ENCODE results near the gene ZNF480. TPM values are rescaled to one million over a fixed set of nuclear protein-coding genes. Genes with fewer than 3 reads are reported as not detected.

ZNF480 gene
- total RNA-seq, 2 donors from 2014 or later: 2.5 to 9.6 TPM

Other genes with a start within 250 kb of the ZNF480 start
- 10 to 100 TPM; 14.7 to 32.8 TPM for gene ZNF432, start 248.3 kb upstream of the ZNF480 start, total RNA-seq
- gene ZNF841, start 201.4 kb upstream of the ZNF480 start, total RNA-seq: 10 to 100 TPM; 17.8 to 29.1 TPM
- gene ZNF616, start 157.2 kb upstream of the ZNF480 start, total RNA-seq: 10 to 100 TPM in 1 of 2 donors, 1 to 10 TPM in 1; 5.4 to 11.6 TPM
- gene ZNF836, start 125.5 kb upstream of the ZNF480 start, total RNA-seq: 10 to 100 TPM in 1 of 2 donors, 1 to 10 TPM in 1; 8.8 to 15.1 TPM
- 100 to 1,000 TPM; 165 to 201 TPM for gene PPP2R1A, start 107.1 kb upstream of the ZNF480 start, total RNA-seq
- gene ZNF766, start 27.6 kb upstream of the ZNF480 start, total RNA-seq: 10 to 100 TPM; 18.4 to 31.4 TPM
- gene ZNF610, start 39.1 kb downstream of the ZNF480 start, total RNA-seq: 1 to 10 TPM in 1 of 2 donors, under 1 TPM in 1; 0.17 to 3.8 TPM
- 1 to 10 TPM; 5.7 to 10.0 TPM for gene ZNF880, start 72.8 kb downstream of the ZNF480 start, total RNA-seq
- 10 to 100 TPM in 1 of 2 donors, 1 to 10 TPM in 1; 4.9 to 11.7 TPM for gene ZNF528, start 100.7 kb downstream of the ZNF480 start, total RNA-seq
- gene ZNF534, start 132.0 kb downstream of the ZNF480 start, total RNA-seq: not detected
- under 1 TPM; 0.11 to 0.85 TPM for gene ZNF578, start 156.4 kb downstream of the ZNF480 start, total RNA-seq
- 10 to 100 TPM; 20.5 to 45.0 TPM for gene ZNF808, start 230.5 kb downstream of the ZNF480 start, total RNA-seq